Non-pigmented ciliary epithelial cell (primary cell): ENCODE results near the gene KIRREL3.

ENCODE experiments used
- DNase-seq: peaks from one replicate; pipeline ENCODE4 v3.0.0-alpha.2; 2010; ENCODE audit warnings: low read depth

The KIRREL3 gene

GRCh38 chr11:126997196-126997595 is 3.4 kb downstream of the KIRREL3 start:
- DNase-seq, result no peak

GRCh38 chr11:126996036-126996804 is 4.3 kb downstream of the KIRREL3 start:
- no peak for DNase-seq

- no peak for DNase-seq
Observed at GRCh38 chr11:126993599-126993998, 7.0 kb downstream of the KIRREL3 start.

GRCh38 chr11:126992804-126993111 is 7.8 kb downstream of the KIRREL3 start:
- DNase-seq, result peak; percentile 73

GRCh38 chr11:126992065-126992803 is 8.3 kb downstream of the KIRREL3 start:
- DNase-seq, result peak; percentile 90

- DNase-seq, result no peak
Observed at GRCh38 chr11:126991596-126991995, 9.0 kb downstream of the KIRREL3 start.

GRCh38 chr11:126990716-126991480 is 9.7 kb downstream of the KIRREL3 start:
- DNase-seq, result no peak

- DNase-seq, result no peak
Observed at GRCh38 chr11:126989942-126990715, 10.4 kb downstream of the KIRREL3 start.

- no peak for DNase-seq
Observed at GRCh38 chr11:126988655-126989054, 11.9 kb downstream of the KIRREL3 start.

GRCh38 chr11:126981635-126982034 is 18.9 kb downstream of the KIRREL3 start:
- no peak for DNase-seq

- no peak for DNase-seq
Observed at GRCh38 chr11:126978911-126979310, 21.7 kb downstream of the KIRREL3 start.

- no peak for DNase-seq
Observed at GRCh38 chr11:126978165-126978564, 22.4 kb downstream of the KIRREL3 start.

GRCh38 chr11:126973051-126973450 is 27.5 kb downstream of the KIRREL3 start:
- DNase-seq, result no peak

- DNase-seq, result no peak
Observed at GRCh38 chr11:126971305-126971704, 29.3 kb downstream of the KIRREL3 start.

GRCh38 chr11:126969865-126970479 is 30.6 kb downstream of the KIRREL3 start:
- no peak for DNase-seq

GRCh38 chr11:126968915-126969314 is 31.7 kb downstream of the KIRREL3 start:
- DNase-seq, result no peak

GRCh38 chr11:126965331-126965730 is 35.2 kb downstream of the KIRREL3 start:
- DNase-seq, result no peak

- no peak for DNase-seq
Observed at GRCh38 chr11:126963603-126964363, 36.8 kb downstream of the KIRREL3 start.

GRCh38 chr11:126963115-126963514 is 37.5 kb downstream of the KIRREL3 start:
- no peak for DNase-seq

- DNase-seq, result no peak
Observed at GRCh38 chr11:126959700-126960099, 40.9 kb downstream of the KIRREL3 start.

GRCh38 chr11:126956635-126957034 is 43.9 kb downstream of the KIRREL3 start:
- DNase-seq, result no peak
